Suppressor macrophage treated with lipopolysaccharide for 4 hours (primary cell): ENCODE data around the gene FAM222A.

Experiments used
- DNase-seq: peaks from one replicate; pipeline ENCODE4 v3.0.0-alpha.2; 2020

FAM222A gene

GRCh38 chr12:109726511-109727038 lies 12.9 kb downstream of the FAM222A start:
- DNase-seq: no peak

DNA sequence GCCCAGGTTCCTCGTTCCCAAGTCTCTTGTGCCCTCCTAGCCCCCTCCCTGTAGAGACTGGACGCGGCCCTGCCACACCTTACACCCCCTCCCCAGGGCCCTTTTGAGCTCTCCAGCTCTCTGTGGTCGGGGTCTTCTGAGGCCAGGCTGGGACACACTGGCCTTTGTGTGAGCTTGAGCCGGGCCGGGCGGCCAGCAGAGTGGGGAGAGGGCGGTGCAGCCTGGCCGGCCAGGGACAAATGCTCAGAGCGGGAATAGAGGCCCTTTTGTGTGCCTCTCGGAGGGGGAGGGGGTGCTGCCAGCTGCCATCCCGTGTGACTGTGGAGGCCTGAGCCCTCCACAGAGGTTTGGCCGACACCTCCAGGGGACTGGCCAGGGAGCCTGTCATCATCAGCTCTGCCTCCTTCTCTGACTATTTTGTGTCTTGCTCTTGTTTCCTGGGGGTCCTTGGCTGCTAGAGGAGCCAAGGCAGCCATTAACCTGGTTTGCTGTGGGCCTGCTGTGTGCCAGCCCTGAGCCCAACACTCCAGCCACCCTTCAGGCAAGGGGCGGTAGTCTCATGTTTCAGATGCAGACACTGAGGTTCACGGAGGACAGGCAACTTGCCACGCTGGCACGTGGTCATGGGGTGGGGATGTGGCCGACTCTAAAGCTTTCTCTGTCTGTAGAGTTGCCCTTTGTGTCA lies 13.6 kb downstream of the FAM222A start:
- no peak for DNase-seq

DNA sequence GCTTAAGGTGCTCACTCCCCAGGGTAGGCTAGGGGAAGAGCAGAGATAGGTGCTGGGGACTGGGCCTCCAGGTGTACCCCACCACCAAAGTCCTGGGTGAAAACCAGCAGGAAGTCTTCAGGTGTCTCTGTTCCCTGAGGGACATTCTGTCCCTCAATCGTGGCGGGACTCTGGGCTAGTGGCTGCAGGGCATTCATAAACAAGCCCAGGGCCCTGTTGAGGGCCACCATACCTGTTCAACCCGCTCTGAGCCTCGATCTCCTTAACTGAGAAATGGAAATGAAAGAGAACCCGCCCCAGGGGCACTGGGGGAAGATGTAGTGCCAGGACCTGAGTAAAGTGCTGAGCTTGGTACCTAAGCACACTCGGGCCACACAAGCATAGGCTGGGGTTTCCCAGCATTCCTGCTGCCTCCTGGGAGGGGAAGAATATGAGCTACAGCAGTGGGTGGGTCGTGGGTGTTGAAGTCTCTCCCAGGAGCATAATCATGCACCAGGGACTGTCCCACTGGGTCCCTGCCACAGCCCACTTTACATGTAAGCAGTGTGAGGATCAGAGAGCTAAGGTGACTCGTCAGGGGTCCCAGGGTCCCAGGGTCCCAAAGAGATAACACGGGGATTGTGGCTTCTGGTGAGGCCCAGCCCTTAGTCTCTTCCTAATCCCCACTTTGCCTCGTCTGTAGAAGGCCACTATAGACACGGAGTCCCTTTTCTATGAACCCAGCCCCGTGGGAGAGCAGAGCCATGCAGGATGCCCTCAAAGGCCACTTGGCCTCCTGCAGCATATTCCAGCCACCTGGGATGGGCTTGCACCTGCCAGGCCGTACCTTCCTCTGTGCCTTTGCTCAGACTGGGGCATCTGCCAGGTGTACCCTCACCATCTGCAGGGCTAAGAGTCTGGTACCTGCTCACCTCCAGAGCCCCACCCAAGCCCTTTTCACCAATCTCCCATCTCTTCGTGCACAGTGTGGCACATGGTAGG lies 14.4 kb downstream of the FAM222A start:
- DNase-seq: no peak

- DNase-seq: no peak
Measured at GRCh38 chr12:109728921-109729320, 15.3 kb downstream of the FAM222A start.

DNA sequence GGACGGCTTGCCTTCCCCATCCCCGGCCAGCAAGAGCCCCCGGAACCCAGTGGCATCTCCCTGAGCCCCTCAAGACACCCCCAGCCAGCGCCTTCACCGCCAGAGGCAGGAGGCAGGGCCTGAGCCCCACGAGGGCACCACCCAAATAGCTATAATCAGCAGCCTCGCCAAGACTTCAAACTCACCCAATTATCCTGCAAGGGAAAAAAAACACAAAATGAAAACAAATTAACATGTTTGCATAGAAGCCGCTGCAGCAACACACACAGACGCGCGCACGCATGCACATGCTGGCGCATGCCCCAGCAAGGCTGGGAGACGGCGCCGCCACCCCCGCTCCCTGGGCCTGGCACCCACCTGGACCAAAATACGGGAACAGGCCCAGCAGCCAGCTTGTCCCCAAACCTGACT lies 15.8 kb downstream of the FAM222A start:
- DNase-seq: no peak

- DNase-seq: no peak
Measured at GRCh38 chr12:109729801-109730200, 16.2 kb downstream of the FAM222A start.

GRCh38 chr12:109730306-109731145 lies 16.9 kb downstream of the FAM222A start:
- no peak for DNase-seq

DNA sequence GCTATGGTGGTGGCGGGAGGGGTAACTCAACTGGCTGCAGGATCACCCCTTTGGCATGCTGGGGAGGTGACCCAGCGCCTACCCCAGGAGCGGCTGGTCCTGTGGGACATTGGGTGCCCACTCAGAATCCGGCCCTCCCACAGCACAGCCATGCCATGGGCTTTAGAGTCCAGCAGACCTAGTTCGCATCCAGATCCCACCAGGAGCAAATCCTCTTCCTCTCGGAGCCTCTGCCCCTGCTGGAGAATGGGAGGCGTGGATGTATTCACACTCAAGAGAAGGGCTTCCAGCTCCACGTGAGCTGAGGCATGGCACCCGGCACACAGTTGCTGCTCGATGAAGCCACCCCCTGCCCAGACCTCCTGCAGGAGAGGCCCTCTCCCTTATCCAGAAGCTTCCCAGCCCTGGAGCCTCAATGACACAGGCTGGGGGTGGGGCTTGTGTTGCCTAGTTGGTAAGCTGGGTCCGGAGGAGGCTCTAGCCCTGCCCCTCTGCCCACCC lies 17.7 kb downstream of the FAM222A start:
- DNase-seq: no peak

- no peak for DNase-seq
Measured at GRCh38 chr12:109731806-109732205, 18.2 kb downstream of the FAM222A start.

- DNase-seq: no peak
Measured at GRCh38 chr12:109732321-109733305, 19.0 kb downstream of the FAM222A start.

GRCh38 chr12:109734219-109735000 lies 20.8 kb downstream of the FAM222A start:
- DNase-seq: no peak

- no peak for DNase-seq
Measured at GRCh38 chr12:109735051-109735521, 21.5 kb downstream of the FAM222A start.

DNA sequence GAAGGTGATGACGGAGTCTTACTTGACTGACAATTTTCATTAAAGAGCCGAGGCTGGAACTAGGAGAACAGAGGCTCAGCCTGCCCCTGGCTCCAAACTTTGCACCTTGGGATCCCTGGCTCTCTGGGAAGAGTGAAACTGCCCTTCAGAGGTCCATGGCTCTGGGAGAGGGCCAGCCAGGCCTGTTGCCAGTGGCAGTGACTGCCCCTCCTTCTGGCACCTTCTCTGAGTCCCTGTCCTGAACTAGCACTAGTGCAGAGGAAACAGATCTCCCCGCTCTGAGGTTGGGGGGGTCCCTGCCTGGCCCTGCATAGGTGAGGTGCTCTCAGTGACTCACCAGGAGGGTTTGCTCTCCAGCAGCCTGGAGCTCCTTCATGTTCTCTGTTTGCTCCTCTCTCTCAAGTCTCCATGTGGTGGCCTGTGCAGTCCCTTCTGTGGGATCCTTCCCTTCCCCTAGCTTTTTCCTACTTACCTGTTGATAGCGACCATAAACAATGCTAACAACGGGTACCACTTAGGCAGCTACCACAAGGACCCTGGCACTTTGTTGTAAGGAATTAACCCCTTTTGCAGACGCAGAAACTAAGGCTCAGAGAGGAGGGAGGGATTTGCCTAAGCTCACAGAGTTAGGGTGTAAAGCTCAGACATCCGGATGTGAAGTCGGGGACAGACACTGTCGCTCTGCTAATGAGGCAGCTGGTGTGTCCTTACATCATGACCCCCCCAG lies 22.4 kb downstream of the FAM222A start:
- no peak for DNase-seq

GRCh38 chr12:109736552-109737108 lies 23.0 kb downstream of the FAM222A start:
- peak; percentile 31 for DNase-seq

- DNase-seq: no peak
Measured at GRCh38 chr12:109737126-109737525, 23.5 kb downstream of the FAM222A start.

DNA sequence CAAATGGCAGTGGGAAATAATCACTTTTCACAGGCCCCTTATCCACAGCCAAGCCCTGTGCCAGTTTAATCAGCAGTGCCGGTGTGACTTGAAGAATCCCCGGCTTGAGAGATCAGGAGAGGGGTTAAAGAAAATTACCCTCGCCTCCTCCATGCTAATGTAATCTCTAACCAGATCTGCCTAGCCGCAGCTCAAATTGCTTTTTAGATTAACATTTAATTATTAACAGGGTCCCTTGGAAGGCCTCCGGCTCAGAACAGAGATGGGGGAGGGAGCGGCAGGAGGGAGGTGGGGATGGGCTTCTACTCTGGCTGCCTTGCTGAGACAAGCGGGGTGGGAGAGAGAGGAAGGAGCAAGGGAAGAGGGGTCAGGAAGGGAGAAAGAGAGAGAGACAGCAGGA lies 24.0 kb downstream of the FAM222A start:
- DNase-seq: no peak

DNA sequence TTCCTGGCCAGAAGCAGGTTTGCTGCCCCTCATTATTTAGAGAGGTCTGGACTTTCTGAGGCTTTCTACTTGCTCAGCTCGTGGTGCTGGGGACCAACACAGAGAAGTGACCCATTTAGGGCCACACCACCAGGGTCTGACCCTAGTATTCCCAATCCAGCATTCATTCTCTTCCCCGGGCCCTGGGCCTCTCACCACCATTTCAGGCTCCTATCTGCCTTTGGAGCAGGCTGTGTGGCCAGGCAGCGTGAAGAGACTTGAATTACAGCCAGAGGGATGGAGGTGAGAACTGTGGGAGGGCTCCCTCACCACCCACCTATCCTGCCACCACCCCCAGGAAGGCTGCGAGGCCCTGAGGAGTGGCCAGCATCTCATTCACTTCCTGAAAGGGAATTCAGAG lies 24.6 kb downstream of the FAM222A start:
- no peak for DNase-seq

DNA sequence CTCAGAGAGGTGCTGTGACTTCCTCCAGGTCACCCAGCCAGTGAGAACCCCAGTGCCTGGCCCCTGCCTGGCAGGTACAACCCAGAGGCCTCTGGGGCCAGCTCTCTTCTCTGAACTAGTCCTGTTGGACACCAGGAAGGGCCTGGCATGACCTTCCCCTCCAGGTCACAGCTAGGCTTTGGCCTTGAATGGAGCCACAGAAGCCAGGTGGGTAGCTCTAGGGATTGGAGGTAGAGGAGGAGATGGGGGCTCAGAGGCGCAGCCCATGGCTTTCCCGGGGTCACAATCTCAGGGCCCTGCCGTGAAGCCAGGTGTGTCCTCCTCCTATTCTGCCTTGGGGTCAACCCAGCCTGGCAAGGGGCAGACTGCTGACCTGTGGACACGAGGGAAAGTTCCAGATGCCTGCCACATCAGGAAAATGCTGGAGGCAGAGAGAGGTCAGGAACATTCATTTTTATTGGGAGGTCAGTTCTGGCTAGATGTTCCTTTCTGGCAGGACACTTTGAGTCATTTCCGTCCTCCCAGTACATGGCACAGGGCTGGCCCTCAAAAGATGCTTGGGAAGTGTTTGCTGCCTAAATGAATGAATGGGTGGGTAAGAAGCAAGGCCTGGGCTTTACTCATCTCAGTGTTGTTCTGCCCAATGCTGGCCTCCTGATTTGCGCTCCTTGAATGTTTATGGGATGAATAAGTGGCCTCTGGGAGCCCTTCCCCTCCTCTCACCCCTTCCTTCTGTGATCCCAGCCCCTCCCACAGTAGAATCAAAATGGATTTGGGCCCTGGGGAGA lies 25.4 kb downstream of the FAM222A start:
- no peak for DNase-seq
